ENCODE results near the gene PITPNC1.
A peak's percentile ranks its signal among the peaks of the same experiment; 100 is the strongest.
"Not testable (repeated sequence)": the region's sequence is repeated elsewhere in the genome, so short reads cannot be mapped to it uniquely, and the experiment has no call there.

PITPNC1 gene

DNA sequence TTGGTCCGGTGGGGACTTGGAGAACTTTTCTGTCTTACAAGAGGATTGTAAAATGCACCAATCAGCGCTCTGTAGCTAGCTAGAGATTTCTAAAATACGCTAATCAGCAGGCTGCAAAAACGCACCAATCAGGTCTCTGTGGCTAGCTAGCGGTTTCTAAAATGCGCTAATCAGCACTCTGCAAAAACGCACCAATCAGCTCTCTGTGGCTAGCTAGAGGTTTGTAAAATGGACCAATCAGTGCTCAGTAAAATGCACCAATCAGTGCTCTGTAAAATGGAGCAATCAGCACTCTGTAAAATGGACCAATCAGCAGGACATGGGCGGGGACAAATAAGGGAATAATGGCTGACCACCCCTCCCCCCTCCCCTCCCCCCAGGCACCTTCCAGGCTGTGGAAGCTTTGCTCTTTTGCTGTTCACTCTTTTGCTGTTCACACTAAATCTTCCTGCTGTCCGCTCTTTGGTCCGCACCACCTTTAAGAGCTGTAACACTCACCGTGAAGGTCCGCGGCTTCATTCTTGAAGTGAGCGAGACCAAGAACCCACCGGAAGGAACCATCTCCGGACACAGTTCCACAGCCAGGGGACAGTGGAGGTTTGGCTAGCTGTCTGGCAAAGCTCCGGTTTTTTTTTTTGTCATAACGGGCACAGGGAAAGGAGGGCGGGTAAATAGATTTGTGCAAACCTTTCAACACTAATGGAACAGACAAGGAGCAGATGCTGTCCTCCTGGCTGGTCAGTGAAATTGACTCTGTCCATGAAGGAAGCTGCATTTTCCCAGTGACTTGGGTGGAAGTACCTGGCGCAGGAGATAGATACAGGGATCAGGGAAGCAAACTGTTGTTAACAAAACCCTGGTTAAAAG, 8.3 kb downstream of the PITPNC1 start:
- Histone ChIP-seq H2AFZ (ENCODE audit: low read length) (no peak overlapping the region), H3K9ac (ENCODE audit: low read length) (no peak overlapping the region), H3K36me3 (ENCODE audit: insufficient read depth, low read length) (no peaks in the 10 kb centered on the region; the same call in 1 of the 2 replicates), H3K79me2 (ENCODE audit: insufficient read depth, low read length) (no peaks in the 10 kb centered on the region), H3K27ac (ENCODE audit: low read depth, low read length, poor library complexity, severe bottlenecking) (no peak overlapping the region), H3F3A (ENCODE audit: insufficient read depth, low read length) (no peaks in the 10 kb centered on the region), H3K4me2 (ENCODE audit: low read length) (no peak overlapping the region), H3K4me1 (ENCODE audit: insufficient read depth, low read length, severe bottlenecking) (no peaks in the 10 kb centered on the region), H3K9me2 (ENCODE audit: low read depth, low read length) (no peaks in the 10 kb centered on the region), H3K9me3 (ENCODE audit: low read length) (no peaks in the 10 kb centered on the region), H4K20me1 (ENCODE audit: insufficient read depth, low read length) (no peaks in the 10 kb centered on the region), H3K27me3 (ENCODE audit: insufficient read depth, low read length) (no peaks in the 10 kb centered on the region; the same call in 1 of the 2 replicates), H3K4me3 (ENCODE audit: low read depth, low read length, poor library complexity, severe bottlenecking) (no peak overlapping the region)
- TF ChIP-seq EZH2 (IDR thresholded peaks at IDR 0.05; ENCODE audit: borderline replicate concordance, low read length), result no peak

DNA sequence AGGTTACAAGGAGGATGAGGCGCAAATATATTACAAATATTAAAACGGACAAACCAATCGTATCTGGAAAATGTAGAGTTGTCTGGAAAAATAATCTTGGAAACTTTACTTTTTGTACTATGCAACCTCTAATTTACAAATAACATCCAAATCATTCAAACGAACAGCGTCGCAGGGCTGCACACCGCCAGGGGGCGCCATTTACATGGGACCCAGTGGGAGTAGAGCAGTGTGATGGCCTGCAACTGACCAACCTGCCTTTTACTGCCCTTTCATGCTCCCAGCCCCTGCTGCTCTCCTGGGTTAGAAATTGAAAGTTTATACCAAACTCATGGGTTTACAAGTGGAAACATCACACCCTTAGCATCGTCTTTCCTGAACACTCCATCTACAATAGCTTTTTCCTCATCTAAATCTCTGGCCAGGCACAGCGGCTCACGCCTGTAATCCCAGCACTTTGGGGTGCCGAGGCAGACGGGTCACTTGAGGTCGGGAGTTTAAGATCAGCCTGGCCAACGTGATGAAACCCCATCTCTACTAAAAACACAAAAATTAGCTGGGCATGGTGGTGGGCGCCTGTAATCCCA, 10.0 kb downstream of the PITPNC1 start:
- Histone ChIP-seq H3K79me2 (ENCODE audit: insufficient read depth, low read length) (no peaks in the 10 kb centered on the region), H3K27me3 (ENCODE audit: insufficient read depth, low read length) (no peaks in the 10 kb centered on the region; the same call in 1 of the 2 replicates), H3K36me3 (ENCODE audit: insufficient read depth, low read length) (no peaks in the 10 kb centered on the region; the same call in 1 of the 2 replicates), H3K9me3 (ENCODE audit: low read length) (no peaks in the 10 kb centered on the region), H3K9ac (ENCODE audit: low read length) (no peak overlapping the region), H2AFZ (ENCODE audit: low read length) (no peak overlapping the region), H3K27ac (ENCODE audit: low read depth, low read length, poor library complexity, severe bottlenecking) (no peak overlapping the region), H4K20me1 (ENCODE audit: insufficient read depth, low read length) (no peaks in the 10 kb centered on the region), H3K4me3 (ENCODE audit: low read depth, low read length, poor library complexity, severe bottlenecking) (no peak overlapping the region), H3F3A (ENCODE audit: insufficient read depth, low read length) (no peaks in the 10 kb centered on the region), H3K9me2 (ENCODE audit: low read depth, low read length) (no peaks in the 10 kb centered on the region), H3K4me2 (ENCODE audit: low read length) (no peak overlapping the region), H3K4me1 (ENCODE audit: insufficient read depth, low read length, severe bottlenecking) (no peaks in the 10 kb centered on the region)
- TF ChIP-seq, protein P1, sequence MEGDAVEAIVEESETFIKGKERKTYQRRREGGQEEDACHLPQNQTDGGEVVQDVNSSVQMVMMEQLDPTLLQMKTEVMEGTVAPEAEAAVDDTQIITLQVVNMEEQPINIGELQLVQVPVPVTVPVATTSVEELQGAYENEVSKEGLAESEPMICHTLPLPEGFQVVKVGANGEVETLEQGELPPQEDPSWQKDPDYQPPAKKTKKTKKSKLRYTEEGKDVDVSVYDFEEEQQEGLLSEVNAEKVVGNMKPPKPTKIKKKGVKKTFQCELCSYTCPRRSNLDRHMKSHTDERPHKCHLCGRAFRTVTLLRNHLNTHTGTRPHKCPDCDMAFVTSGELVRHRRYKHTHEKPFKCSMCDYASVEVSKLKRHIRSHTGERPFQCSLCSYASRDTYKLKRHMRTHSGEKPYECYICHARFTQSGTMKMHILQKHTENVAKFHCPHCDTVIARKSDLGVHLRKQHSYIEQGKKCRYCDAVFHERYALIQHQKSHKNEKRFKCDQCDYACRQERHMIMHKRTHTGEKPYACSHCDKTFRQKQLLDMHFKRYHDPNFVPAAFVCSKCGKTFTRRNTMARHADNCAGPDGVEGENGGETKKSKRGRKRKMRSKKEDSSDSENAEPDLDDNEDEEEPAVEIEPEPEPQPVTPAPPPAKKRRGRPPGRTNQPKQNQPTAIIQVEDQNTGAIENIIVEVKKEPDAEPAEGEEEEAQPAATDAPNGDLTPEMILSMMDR (IDR thresholded peaks at IDR 0.05; ENCODE audit: low read length), result peak; percentile 76
- TF ChIP-seq EZH2 (IDR thresholded peaks at IDR 0.05; ENCODE audit: borderline replicate concordance, low read length), result no peak

DNA sequence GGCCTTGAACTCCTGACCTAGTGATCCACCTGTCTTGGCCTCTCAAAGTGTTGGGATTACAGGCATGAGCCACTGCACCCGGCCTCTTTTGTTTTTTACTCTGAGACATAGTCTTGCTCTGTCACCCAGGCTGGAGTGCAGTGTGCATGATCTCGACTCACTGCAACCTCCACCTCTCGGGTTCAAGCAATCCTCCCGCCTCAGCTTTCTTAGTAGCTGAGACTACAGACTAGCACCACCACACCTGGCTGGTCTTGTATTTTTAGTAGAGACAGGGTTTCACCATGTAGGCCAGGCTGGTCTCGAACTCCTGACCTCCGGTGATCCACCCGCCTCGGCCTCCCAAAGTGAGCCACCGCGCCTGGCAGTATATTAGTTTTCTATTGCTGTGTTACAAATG, 11.5 kb downstream of the PITPNC1 start:
- H3K36me3 ChIP-seq (ENCODE audit: insufficient read depth, low read length); H3K9ac ChIP-seq (ENCODE audit: low read length); H3K27me3 ChIP-seq (ENCODE audit: insufficient read depth, low read length); H3K9me3 ChIP-seq (ENCODE audit: low read length); H4K20me1 ChIP-seq (ENCODE audit: insufficient read depth, low read length); H3K27ac ChIP-seq (ENCODE audit: low read depth, low read length, poor library complexity, severe bottlenecking); H3K4me2 ChIP-seq (ENCODE audit: low read length); H3K4me3 ChIP-seq (ENCODE audit: low read depth, low read length, poor library complexity, severe bottlenecking); H3K4me1 ChIP-seq (ENCODE audit: insufficient read depth, low read length, severe bottlenecking); H3F3A ChIP-seq (ENCODE audit: insufficient read depth, low read length); H2AFZ ChIP-seq (ENCODE audit: low read length); H3K9me2 ChIP-seq (ENCODE audit: low read depth, low read length); H3K79me2 ChIP-seq (ENCODE audit: insufficient read depth, low read length): not testable (repeated sequence)

DNA sequence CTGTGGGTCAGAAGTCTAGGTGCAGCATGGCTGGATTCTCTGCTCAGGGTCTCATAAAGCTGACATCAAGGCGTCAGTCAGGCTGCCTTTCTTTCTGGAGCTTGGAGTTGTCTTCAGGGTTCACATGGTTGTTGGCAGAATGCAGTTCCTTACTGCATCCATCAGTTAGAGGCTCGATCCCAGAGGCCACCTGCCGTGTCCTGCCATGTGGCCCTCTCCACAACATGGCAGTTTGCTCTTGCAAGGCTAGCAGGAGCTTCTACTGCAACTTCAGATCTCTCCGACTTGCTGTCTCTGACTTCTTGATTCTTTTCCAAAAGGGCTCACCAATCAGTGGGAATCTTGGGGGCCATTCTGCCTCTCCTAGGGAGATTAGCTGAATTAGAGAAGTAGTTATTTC, 11.9 kb downstream of the PITPNC1 start:
- no peaks in the 10 kb centered on the region for H3K4me1 ChIP-seq (ENCODE audit: insufficient read depth, low read length, severe bottlenecking)
- H3K79me2 ChIP-seq (ENCODE audit: insufficient read depth, low read length), result no peaks in the 10 kb centered on the region
- no peaks in the 10 kb centered on the region for H3F3A ChIP-seq (ENCODE audit: insufficient read depth, low read length)
- H4K20me1 ChIP-seq (ENCODE audit: insufficient read depth, low read length), result no peaks in the 10 kb centered on the region
- H3K36me3 ChIP-seq (ENCODE audit: insufficient read depth, low read length), result no peaks in the 10 kb centered on the region; the same call in 1 of the 2 replicates
- H3K9me2 ChIP-seq (ENCODE audit: low read depth, low read length), result no peaks in the 10 kb centered on the region
- no peaks in the 10 kb centered on the region for H3K9me3 ChIP-seq (ENCODE audit: low read length)
- H3K9ac ChIP-seq (ENCODE audit: low read length), result no peak overlapping the region
- no peak overlapping the region for H3K4me2 ChIP-seq (ENCODE audit: low read length)
- TF ChIP-seq, protein P1 (IDR thresholded peaks at IDR 0.05; ENCODE audit: low read length), result no peak
- TF ChIP-seq EZH2 (IDR thresholded peaks at IDR 0.05; ENCODE audit: borderline replicate concordance, low read length), result no peak
- no peaks in the 10 kb centered on the region; the same call in 1 of the 2 replicates for H3K27me3 ChIP-seq (ENCODE audit: insufficient read depth, low read length)
- no peak overlapping the region for H3K4me3 ChIP-seq (ENCODE audit: low read depth, low read length, poor library complexity, severe bottlenecking)
- no peak overlapping the region for H2AFZ ChIP-seq (ENCODE audit: low read length)
- H3K27ac ChIP-seq (ENCODE audit: low read depth, low read length, poor library complexity, severe bottlenecking), result no peak overlapping the region

All from OCI-LY1 (cell line).